ENCODE data around the gene RARRES2.

Gene RARRES2

GRCh38 chr7:150376560-150376959 lies 35.1 kb upstream of the RARRES2 start:
- no peak for DNase-seq

- peak in 1 of 5 experiments; percentile 80 for DNase-seq
Measured at GRCh38 chr7:150375662-150376521, 34.5 kb upstream of the RARRES2 start.

GRCh38 chr7:150374472-150374871 lies 33.0 kb upstream of the RARRES2 start:
- DNase-seq = no peak

GRCh38 chr7:150374026-150374425 lies 32.6 kb upstream of the RARRES2 start:
- DNase-seq = no peak

- DNase-seq = no peak
Measured at GRCh38 chr7:150373049-150373801, 31.8 kb upstream of the RARRES2 start.

GRCh38 chr7:150372271-150373048 lies 31.0 kb upstream of the RARRES2 start:
- DNase-seq = no peak

- DNase-seq = no peak
Measured at GRCh38 chr7:150371996-150372270, 30.5 kb upstream of the RARRES2 start.

GRCh38 chr7:150371131-150371995 lies 29.9 kb upstream of the RARRES2 start:
- DNase-seq = no peak

- no peak for DNase-seq
Measured at GRCh38 chr7:150370612-150371071, 29.2 kb upstream of the RARRES2 start.

GRCh38 chr7:150369748-150370501 lies 28.5 kb upstream of the RARRES2 start:
- no peak for DNase-seq

- peak in 3 of 5 experiments; percentile 41 to 62 (median 53) for DNase-seq
Measured at GRCh38 chr7:150368884-150369747, 27.7 kb upstream of the RARRES2 start.

- peak; percentile 44 to 91 (median 65) for DNase-seq
Measured at GRCh38 chr7:150368096-150368883, 26.9 kb upstream of the RARRES2 start, which contains the start of gene REPIN1. Gene REPIN1, plus strand, starts transcription at chr7:150368822. Its CDS starts 890 bp downstream, at chr7:150369712.

GRCh38 chr7:150367677-150368095 lies 26.3 kb upstream of the RARRES2 start:
- no peak for DNase-seq

GRCh38 chr7:150365673-150366398 lies 24.4 kb upstream of the RARRES2 start:
- no peak for DNase-seq

GRCh38 chr7:150365194-150365593 lies 23.8 kb upstream of the RARRES2 start:
- no peak for DNase-seq

- DNase-seq = peak in 1 of 5 experiments; percentile 32
Measured at GRCh38 chr7:150363872-150364271, 22.4 kb upstream of the RARRES2 start.

- DNase-seq = no peak
Measured at GRCh38 chr7:150363370-150363769, 21.9 kb upstream of the RARRES2 start.

GRCh38 chr7:150361807-150362621 lies 20.6 kb upstream of the RARRES2 start:
- no peak for DNase-seq
